H1 (cell line): Measurements from ENCODE around the gene AOC1. TPM values are rescaled to one million over a fixed set of nuclear protein-coding genes. Genes with fewer than 3 reads are reported as not detected.

ENCODE experiments used
- CTCF ChIA-PET: fragments of 300-600 bp; sonication (Branson Sonifier 250); formaldehyde crosslinking; loops from one replicate; lab custom pipeline; 2021; ENCODE audit not compliant: partially characterized antibody; lab: Charles Lee
- POLR2A ChIA-PET: fragments of 300-600 bp; sonication (Branson Sonifier 250); formaldehyde crosslinking; loops from one replicate; lab custom pipeline; 2021; ENCODE audit warnings: inconsistent platforms; ENCODE audit not compliant: partially characterized antibody; lab: Charles Lee
- DNase-seq, 2 experiments: peaks; one replicate each; pipeline versions ENCODE4 v3.0.0 to v3.0.0-alpha.2; 2010 to 2022; ENCODE audit warnings: low spot score in 2 of 2, low read depth in 1 of 2, mixed read lengths in 1 of 2
- FAIRE-seq: peaks from 2 replicates; lab custom pipeline; 2011; peaks lifted over from hg19 to GRCh38; lab: Jason Lieb, UNC
- H2AFZ ChIP-seq: 2 replicates; pipeline ENCODE4 v1.8.1; 2012; ENCODE audit warnings: low read length, inconsistent platforms
- H2AK5ac ChIP-seq: 2 replicates; pipeline ENCODE4 v1.6.1; 2013; ENCODE audit warnings: low read depth, low read length
- H2BK120ac ChIP-seq: replicated peaks from 2 replicates; pipeline ENCODE3; 2013; ENCODE audit warnings: low read depth, low read length, inconsistent platforms
- H2BK12ac ChIP-seq: 2 replicates; pipeline ENCODE4 v1.6.1; 2013; ENCODE audit warnings: low read depth, low read length
- H2BK15ac ChIP-seq: 2 replicates; pipeline ENCODE4 v1.6.1; 2013; ENCODE audit warnings: low read length
- H2BK20ac ChIP-seq: 2 replicates; pipeline ENCODE4 v1.6.1; 2013; ENCODE audit warnings: low read length
- H2BK5ac ChIP-seq: 2 replicates; pipeline ENCODE4 v1.6.1; 2013; ENCODE audit warnings: low read depth, low read length
- H3K14ac ChIP-seq: 2 replicates; pipeline ENCODE4 v1.6.1; 2013; ENCODE audit warnings: inconsistent platforms; ENCODE audit not compliant: insufficient read length
- H3K18ac ChIP-seq: 2 replicates; pipeline ENCODE4 v1.6.1; 2013; ENCODE audit warnings: low read length; ENCODE audit errors: extremely low read depth
- H3K23ac ChIP-seq: 2 replicates; pipeline ENCODE4 v1.6.1; 2013; ENCODE audit warnings: inconsistent platforms; ENCODE audit not compliant: insufficient read length
- H3K23me2 ChIP-seq: 2 replicates; pipeline ENCODE4 v1.6.1; 2013; ENCODE audit warnings: low read depth, low read length
- H3K27ac ChIP-seq: 2 replicates; pipeline ENCODE4 v1.6.1; 2011; ENCODE audit warnings: low read depth, low read length, inconsistent platforms
- H3K27me3 ChIP-seq, 4 experiments: replicated peaks in 1 of 4; 1 replicate in 1 of 4; 2 replicates in 3 of 4; pipeline versions ENCODE4 v1.6.1 to v1.8.1; 2011 to 2013; ENCODE audit warnings: low read length in 3 of 4, mild to moderate bottlenecking in 3 of 4, inconsistent platforms in 2 of 4, mixed read lengths in 2 of 4, moderate library complexity in 1 of 4; ENCODE audit not compliant: control insufficient read depth in 3 of 4, insufficient read depth in 3 of 4; ENCODE audit errors: extremely low read depth in 1 of 4
- H3K36me3 ChIP-seq, 4 experiments: 2 replicates each; pipeline versions ENCODE4 v1.6.1 to v1.8.1; 2011 to 2013; ENCODE audit warnings: mild to moderate bottlenecking in 4 of 4, low read length in 3 of 4, moderate library complexity in 2 of 4, control low read depth in 1 of 4, inconsistent platforms in 1 of 4; ENCODE audit not compliant: insufficient read depth in 4 of 4, control insufficient read depth in 2 of 4
- H3K4ac ChIP-seq: replicated peaks from 2 replicates; pipeline ENCODE3; 2013; ENCODE audit warnings: low read length, low read depth, mixed read lengths, inconsistent platforms; ENCODE audit not compliant: insufficient read length
- H3K4me1 ChIP-seq, 4 experiments: replicated peaks in 1 of 4; 1 replicate in 1 of 4; 2 replicates in 3 of 4; pipeline versions ENCODE4 v1.6.1 to v1.8.1; 2011 to 2013; ENCODE audit warnings: low read length in 3 of 4, inconsistent platforms in 2 of 4, mixed read lengths in 1 of 4; ENCODE audit not compliant: insufficient read depth in 4 of 4, control insufficient read depth in 3 of 4
- H3K4me2 ChIP-seq, 2 experiments: 2 replicates each; pipeline versions ENCODE4 v1.6.1 to v1.8.1; 2011 to 2013; ENCODE audit warnings: low read depth in 2 of 2, low read length in 2 of 2, control low read depth in 1 of 2, inconsistent platforms in 1 of 2, mild to moderate bottlenecking in 1 of 2; ENCODE audit not compliant: insufficient read depth in 1 of 2
- H3K4me3 ChIP-seq, 4 experiments: fragments of 200-600, 300-600 bp in 1 of 4; sonication (generic), shearing (Covaris generic), sonication (Bioruptor Twin) in 1 of 4; 2 replicates each; pipeline versions ENCODE4 v1.5.1 to v1.8.1; 2011 to 2016; ENCODE audit warnings: low read length in 4 of 4, low read depth in 3 of 4, control low read depth in 2 of 4, inconsistent platforms in 2 of 4, mild to moderate bottlenecking in 2 of 4, mixed read lengths in 1 of 4, moderate library complexity in 1 of 4; ENCODE audit not compliant: insufficient read depth in 2 of 4; ENCODE audit errors: extremely low read depth in 1 of 4
- H3K56ac ChIP-seq: replicated peaks from 2 replicates; pipeline ENCODE3; 2013; ENCODE audit warnings: low read depth, mild to moderate bottlenecking, mixed read lengths, low read length, inconsistent platforms; ENCODE audit not compliant: insufficient read length
- H3K79me1 ChIP-seq: 2 replicates; pipeline ENCODE4 v1.6.1; 2013; ENCODE audit warnings: low read depth, low read length, control low read depth
- H3K79me2 ChIP-seq, 2 experiments: 2 replicates each; pipeline versions ENCODE4 v1.6.1 to v1.8.1; 2012 to 2013; ENCODE audit warnings: low read length in 2 of 2, mild to moderate bottlenecking in 2 of 2, inconsistent platforms in 1 of 2; ENCODE audit not compliant: insufficient read depth in 2 of 2, control insufficient read depth in 1 of 2
- H3K9ac ChIP-seq, 4 experiments: replicated peaks in 1 of 4; 1 replicate in 1 of 4; 2 replicates in 3 of 4; pipeline versions ENCODE4 v1.6.1 to v1.8.1; 2011 to 2013; ENCODE audit warnings: low read depth in 3 of 4, low read length in 3 of 4, control low read depth in 2 of 4, mild to moderate bottlenecking in 2 of 4, moderate library complexity in 2 of 4, inconsistent platforms in 1 of 4; ENCODE audit errors: extremely low read depth in 1 of 4
- H3K9me3 ChIP-seq, 2 experiments: 2 replicates each; pipeline versions ENCODE4 v1.6.1 to v1.8.1; 2012 to 2013; ENCODE audit warnings: mild to moderate bottlenecking in 2 of 2, moderate library complexity in 2 of 2, control low read depth in 1 of 2, inconsistent platforms in 1 of 2, low read depth in 1 of 2, low read length in 1 of 2, mixed read lengths in 1 of 2; ENCODE audit not compliant: insufficient read depth in 2 of 2
- H4K20me1 ChIP-seq, 2 experiments: replicated peaks in 1 of 2; 2 replicates each; pipeline versions ENCODE3 to v1.8.1; 2011 to 2013; ENCODE audit warnings: inconsistent platforms in 2 of 2, low read length in 2 of 2, mild to moderate bottlenecking in 1 of 2; ENCODE audit not compliant: insufficient read depth in 2 of 2, control insufficient read depth in 1 of 2
- H4K5ac ChIP-seq: 2 replicates; pipeline ENCODE4 v1.6.1; 2013; ENCODE audit warnings: low read length, low read depth, mixed read lengths, inconsistent platforms; ENCODE audit not compliant: insufficient read length
- H4K8ac ChIP-seq: 2 replicates; pipeline ENCODE4 v1.8.0; 2013; ENCODE audit warnings: mild to moderate bottlenecking, moderate library complexity, low read length, inconsistent platforms; ENCODE audit not compliant: insufficient read depth; ENCODE audit errors: extremely low read depth
- H4K91ac ChIP-seq: replicated peaks from 2 replicates; pipeline ENCODE3; 2013; ENCODE audit warnings: low read length, mixed read lengths, inconsistent platforms; ENCODE audit not compliant: insufficient read length
- CBX5 ChIP-seq: fragments of 300-800, 300-1000 bp; sonication (generic); IDR thresholded peaks from 2 replicates; pipeline ENCODE4 v1.7.1; 2016; ENCODE audit warnings: antibody characterized with exemption, low read length, low read depth
- CREB1 ChIP-seq: IDR thresholded peaks from 2 replicates; pipeline ENCODE4 v1.6.1; 2012; ENCODE audit warnings: inconsistent platforms
- CTCF ChIP-seq, 3 experiments: IDR thresholded peaks; 1 replicate in 2 of 3; 2 replicates in 1 of 3; pipeline versions ENCODE4 v1.5.1 to v1.6.1; 2011; ENCODE audit warnings: low read length in 3 of 3, mild to moderate bottlenecking in 3 of 3, inconsistent platforms in 2 of 3, low read depth in 1 of 3, moderate library complexity in 1 of 3; ENCODE audit not compliant: insufficient read depth in 1 of 3; ENCODE audit errors: control extremely low read depth in 1 of 3
- EZH2 ChIP-seq: fragments of 200-600 bp; sonication (generic); IDR thresholded peaks from 2 replicates; pipeline ENCODE4 v1.7.1; 2012; ENCODE audit warnings: low read depth, mild to moderate bottlenecking, moderate library complexity, low read length, inconsistent platforms; ENCODE audit not compliant: severe bottlenecking
- FOSL1 ChIP-seq: IDR thresholded peaks from 2 replicates; pipeline ENCODE4 v1.6.1; 2011; ENCODE audit warnings: mild to moderate bottlenecking, low read depth, low read length, moderate library complexity; ENCODE audit not compliant: insufficient read depth
- GTF2F1 ChIP-seq: IDR thresholded peaks from 2 replicates; pipeline ENCODE4 v1.6.1; 2012; ENCODE audit warnings: low read depth, low read length, improper control_type of control experiment, borderline replicate concordance
- KDM1A ChIP-seq: fragments of 200-600, 300-600 bp; sonication (generic); IDR thresholded peaks from 2 replicates; pipeline ENCODE4 v1.7.1; 2016; ENCODE audit warnings: mild to moderate bottlenecking, low read length, borderline replicate concordance
- SIX5 ChIP-seq: IDR thresholded peaks from 2 replicates; pipeline ENCODE4 v1.6.1; 2011; ENCODE audit warnings: mild to moderate bottlenecking, low read depth, low read length
- TAF1 ChIP-seq: IDR thresholded peaks from 2 replicates; pipeline ENCODE4 v1.6.1; 2011; ENCODE audit warnings: mild to moderate bottlenecking, low read depth, low read length
- WGBS, 2 experiments: shearing (Covaris generic) in 1 of 2; methylation state at CpG; one replicate each; pipeline versions ENCODE4 v1.1.6 to v1.1.7; 2013 to 2015; ENCODE audit warnings: low lambda C conversion rate in 2 of 2, mixed read lengths in 2 of 2, inconsistent platforms in 1 of 2, low coverage in 1 of 2, missing lambda C conversion rate in 1 of 2; ENCODE audit not compliant: insufficient replicate concordance in 2 of 2, insufficient coverage in 1 of 2, insufficient read length in 1 of 2; ENCODE audit errors: extremely low coverage in 1 of 2, missing lambda C conversion rate in 1 of 2; 5-methylcytosine and 5-hydroxymethylcytosine counted together
- polyA plus RNA-seq, 7 experiments: library from polyadenylated mRNA; depleted of rRNA in 3 of 7; stranded (reverse) in 5 of 7; unstranded in 2 of 7; fragments of >200 nt in 5 of 7; fragments of 200-250 nt in 2 of 7; gene quantifications; 1 replicate in 5 of 7; 2 replicates in 1 of 7; 4 replicates in 1 of 7; pipeline versions ENCODE4 v1.2.1 to v1.2.3, GENCODE V29; 2011 to 2013; ENCODE audit warnings: missing spikeins in 2 of 7, mixed read lengths in 2 of 7
- total RNA-seq: library from RNA; stranded (reverse); fragmentation: NEBNext Ultra II Directional; extraction: Animal tissue kit (Norgen Biotek cat#: 25700); gene quantifications from 2 replicates; pipeline ENCODE4 v1.2.1, GENCODE V29; 2021

The AOC1 gene
- total and polyA plus RNA-seq, 2 of the 8 experiments (the other 6 are each of a cell fraction or from before 2014, with no cell fraction given) = 0.15 to 0.17 TPM

GRCh38 chr7:150874401-150875198 lies 22.3 kb downstream of the AOC1 start:
- no peak overlapping the region for H2AK5ac ChIP-seq
- H3K23me2 ChIP-seq = no peaks in the 10 kb centered on the region; the same call in 1 of the 2 replicates
- no peak overlapping the region for H4K8ac ChIP-seq
- H3K79me2 ChIP-seq = no peaks in the 10 kb centered on the region
- no peak overlapping the region for H3K14ac ChIP-seq
- no peak overlapping the region for H3K23ac ChIP-seq
- no peak overlapping the region for H3K18ac ChIP-seq
- no peak overlapping the region for H3K27ac ChIP-seq
- H2BK5ac ChIP-seq = no peak overlapping the region
- H3K9me3 ChIP-seq = no peaks in the 10 kb centered on the region
- no peak overlapping the region for H2BK12ac ChIP-seq
- H3K4me1 ChIP-seq = 0 out of 7 replicates have a peak, but pooled peaks cover 0 to 7% (median 0%) of the 10 kb centered on the region in 4 experiments
- H4K20me1 ChIP-seq = no peaks in the 10 kb centered on the region
- H2AFZ ChIP-seq = no peak overlapping the region
- no peak overlapping the region for H4K5ac ChIP-seq
- no peak overlapping the region for H2BK120ac ChIP-seq
- FAIRE-seq = no peak
- H2BK15ac ChIP-seq = no peak overlapping the region
- no peaks in the 10 kb centered on the region; a peak in 1 of 7 replicates for H3K27me3 ChIP-seq
- H3K79me1 ChIP-seq = no peaks in the 10 kb centered on the region
- H3K9ac ChIP-seq = no peak overlapping the region
- no peaks in the 10 kb centered on the region for H3K36me3 ChIP-seq
- H3K56ac ChIP-seq = no peak overlapping the region
- H3K4me3 ChIP-seq = no peak overlapping the region
- H3K4me2 ChIP-seq = no peak overlapping the region
- no peak overlapping the region for H2BK20ac ChIP-seq
- ChIA-PET CTCF (interaction anchor here (1.0 to 7.1 kb wide), 7 partner anchors 10 to 512 kb away, joined by 3 to 50 read pairs (median 8); no protein-coding TSS in a partner anchor), POLR2A (no interaction called here)
- no peak for DNase-seq
- no peak overlapping the region for H3K4ac ChIP-seq
- no peak overlapping the region for H4K91ac ChIP-seq
- 86% methylated on average over 8 of the region's 8 CpGs; no CpG with 5 or more reads in 1 of the 2 experiments for WGBS, 2 experiments
- TF ChIP-seq EZH2 (no peak), CTCF (IDR thresholded peaks at IDR 0.05; ENCODE audit: control extremely low read depth in 1 of 3, insufficient read depth in 1 of 3, low read depth in 1 of 3, low read length in 3 of 3) (no peak), GTF2F1 (no peak), SIX5 (no peak), TAF1 (no peak), FOSL1 (no peak), CREB1 (no peak), CBX5 (no peak), KDM1A (no peak)
